HFFc6 (cell line): Measurements from ENCODE around the gene SNED1. TPM values are rescaled to one million over a fixed set of nuclear protein-coding genes. Genes with fewer than 3 reads are reported as not detected.

Source experiments
- DNase-seq: peaks from one replicate; pipeline ENCODE4 v3.0.0-alpha.2; 2018
- H3K27ac Mint-ChIP-seq: 2 replicates; pipeline ENCODE4 v1.8.0; 2020; ENCODE audit warnings: mild to moderate bottlenecking, mixed read lengths
- H3K27me3 Mint-ChIP-seq: 2 replicates; pipeline ENCODE4 v1.8.0; 2021; ENCODE audit warnings: mild to moderate bottlenecking, moderate library complexity, mixed read lengths; ENCODE audit not compliant: insufficient read depth
- H3K36me3 Mint-ChIP-seq: 2 replicates; pipeline ENCODE4 v1.8.0; 2021; ENCODE audit warnings: low read depth, mixed read lengths
- H3K4me1 Mint-ChIP-seq: 2 replicates; pipeline ENCODE4 v1.8.0; 2020; ENCODE audit warnings: low read depth, mixed read lengths
- H3K4me3 Mint-ChIP-seq: 2 replicates; pipeline ENCODE4 v1.8.0; 2020; ENCODE audit warnings: mild to moderate bottlenecking, moderate library complexity, mixed read lengths
- H3K9me3 Mint-ChIP-seq: 2 replicates; pipeline ENCODE4 v1.8.0; 2020; ENCODE audit warnings: mild to moderate bottlenecking, mixed read lengths
- total RNA-seq, 6 experiments: library from RNA; stranded (reverse); fragmentation: NEBNext Ultra II Directional; extraction: Animal tissue kit (Norgen Biotek cat#: 25700); gene quantifications; 2 replicates in 1 of 6; 3 replicates in 5 of 6; pipeline ENCODE4 v1.2.3, GENCODE V29; 2021
- TF ChIP-seq, protein P1 (sequence below): fragments of 200-600 bp; sonication (generic); IDR thresholded peaks from 2 replicates; pipeline ENCODE4 v1.5.0; 2021; ENCODE audit warnings: antibody characterized with exemption, mild to moderate bottlenecking

The SNED1 gene
- total RNA-seq, 6 experiments from 2014 or later = 1.2 to 2.1 (median 1.6) TPM

DNA sequence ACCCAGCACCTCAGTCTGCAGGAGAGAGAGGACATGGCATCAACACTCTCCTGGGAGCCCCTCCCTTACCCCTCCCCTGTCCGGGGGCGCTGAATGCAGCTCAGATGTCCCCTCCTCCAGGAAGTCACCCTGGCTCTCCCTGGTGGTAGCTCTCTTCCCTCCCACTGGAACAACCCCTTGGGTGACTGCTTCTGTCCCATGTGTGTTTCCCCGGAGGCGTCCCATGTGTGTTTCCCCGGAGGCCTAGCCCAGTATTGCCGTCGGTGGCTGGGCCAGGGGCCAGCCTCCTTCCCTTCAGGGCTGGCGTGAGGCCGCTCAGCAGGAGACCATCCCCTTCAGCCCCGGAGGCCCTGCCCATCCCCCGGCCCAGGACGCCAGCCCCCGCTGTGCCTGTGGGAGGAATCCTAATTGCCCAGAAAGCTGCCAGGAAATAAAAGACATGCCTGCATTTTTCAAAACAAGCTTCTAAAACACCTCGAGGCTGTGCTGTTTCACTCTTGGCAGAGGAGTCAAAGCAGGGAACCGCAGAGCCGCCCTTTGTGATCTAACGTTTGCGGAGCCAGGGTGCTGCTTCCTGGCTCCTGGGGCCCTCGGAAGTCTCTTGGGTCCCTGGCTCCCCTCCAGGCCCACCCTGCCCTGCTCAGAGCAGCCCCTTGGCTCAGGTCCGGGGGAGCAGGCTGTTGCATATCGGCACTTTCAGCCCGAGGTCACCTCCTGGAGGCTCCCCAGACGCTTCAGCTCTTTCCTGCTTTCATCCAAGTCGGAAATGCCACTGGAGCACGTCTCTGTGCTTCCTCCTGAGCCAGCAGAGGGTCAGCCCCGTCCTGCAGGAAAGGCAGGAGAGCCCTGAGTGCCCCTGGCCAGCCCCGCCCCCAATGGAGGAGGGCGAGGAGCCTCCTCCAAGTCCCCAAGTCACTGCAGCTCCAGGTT, 11.4 kb downstream of the SNED1 start:
- TF ChIP-seq, protein P1, sequence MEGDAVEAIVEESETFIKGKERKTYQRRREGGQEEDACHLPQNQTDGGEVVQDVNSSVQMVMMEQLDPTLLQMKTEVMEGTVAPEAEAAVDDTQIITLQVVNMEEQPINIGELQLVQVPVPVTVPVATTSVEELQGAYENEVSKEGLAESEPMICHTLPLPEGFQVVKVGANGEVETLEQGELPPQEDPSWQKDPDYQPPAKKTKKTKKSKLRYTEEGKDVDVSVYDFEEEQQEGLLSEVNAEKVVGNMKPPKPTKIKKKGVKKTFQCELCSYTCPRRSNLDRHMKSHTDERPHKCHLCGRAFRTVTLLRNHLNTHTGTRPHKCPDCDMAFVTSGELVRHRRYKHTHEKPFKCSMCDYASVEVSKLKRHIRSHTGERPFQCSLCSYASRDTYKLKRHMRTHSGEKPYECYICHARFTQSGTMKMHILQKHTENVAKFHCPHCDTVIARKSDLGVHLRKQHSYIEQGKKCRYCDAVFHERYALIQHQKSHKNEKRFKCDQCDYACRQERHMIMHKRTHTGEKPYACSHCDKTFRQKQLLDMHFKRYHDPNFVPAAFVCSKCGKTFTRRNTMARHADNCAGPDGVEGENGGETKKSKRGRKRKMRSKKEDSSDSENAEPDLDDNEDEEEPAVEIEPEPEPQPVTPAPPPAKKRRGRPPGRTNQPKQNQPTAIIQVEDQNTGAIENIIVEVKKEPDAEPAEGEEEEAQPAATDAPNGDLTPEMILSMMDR = no peak
- peaks cover 8% of the 10 kb centered on the region for H3K27me3 Mint-ChIP-seq

DNA sequence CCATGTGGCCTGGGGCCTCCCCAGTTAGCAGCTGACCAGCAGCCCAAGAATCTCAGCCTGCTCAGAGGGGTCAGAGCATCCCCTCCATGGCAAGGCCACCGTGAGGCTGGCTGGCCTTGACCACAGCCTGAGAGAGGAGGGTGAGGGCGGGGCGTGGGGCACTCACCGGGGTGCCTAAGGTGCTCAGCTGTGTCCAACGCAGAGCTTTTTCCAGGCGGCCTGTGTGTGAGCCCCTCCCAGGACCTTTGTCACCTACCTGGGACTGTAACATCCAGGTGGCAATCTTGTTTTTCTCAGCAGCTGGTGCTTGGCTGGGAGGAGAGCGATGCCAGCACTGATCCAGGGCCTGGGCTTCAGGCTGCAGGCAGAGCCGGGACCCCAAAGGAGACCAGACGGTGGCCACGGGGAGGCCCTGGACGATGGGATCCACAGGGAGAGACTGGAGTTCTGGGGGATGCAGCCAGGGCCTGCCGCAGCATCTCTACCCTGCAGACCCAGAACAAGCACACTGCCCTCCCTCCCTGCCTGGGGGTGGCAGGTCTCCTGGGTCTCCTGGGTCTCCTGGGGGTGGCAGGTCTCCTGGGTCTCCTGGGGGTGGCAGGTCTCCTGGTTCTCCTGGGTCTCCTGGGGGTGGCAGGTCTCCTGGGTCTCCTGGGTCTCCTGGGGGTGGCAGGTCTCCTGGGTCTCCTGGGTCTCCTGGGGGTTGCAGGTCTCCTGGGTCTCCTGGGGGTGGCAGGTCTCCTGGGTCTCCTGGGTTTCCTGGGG, 12.3 kb downstream of the SNED1 start:
- peak overlapping the region; percentile 85 for H3K27ac Mint-ChIP-seq
- peaks cover 6% of the 10 kb centered on the region for H3K9me3 Mint-ChIP-seq
- peak overlapping the region; percentile 79 for H3K4me3 Mint-ChIP-seq
- TF ChIP-seq, protein P1 = no peak
- peaks cover 6% of the 10 kb centered on the region for H3K36me3 Mint-ChIP-seq
- DNase-seq = no peak
- H3K4me1 Mint-ChIP-seq = peaks cover 18% of the 10 kb centered on the region
- H3K27me3 Mint-ChIP-seq = peaks cover 10% of the 10 kb centered on the region

More for the DNA sequence above, 11.4 kb downstream of the SNED1 start:
- peaks cover 11% of the 10 kb centered on the region for H3K36me3 Mint-ChIP-seq
- peak; percentile 54 for DNase-seq
- H3K27ac Mint-ChIP-seq = peak overlapping the region; percentile 85
- H3K4me3 Mint-ChIP-seq = peak overlapping the region; percentile 79
- H3K4me1 Mint-ChIP-seq = peaks cover 18% of the 10 kb centered on the region
- peaks cover 14% of the 10 kb centered on the region for H3K9me3 Mint-ChIP-seq

DNA sequence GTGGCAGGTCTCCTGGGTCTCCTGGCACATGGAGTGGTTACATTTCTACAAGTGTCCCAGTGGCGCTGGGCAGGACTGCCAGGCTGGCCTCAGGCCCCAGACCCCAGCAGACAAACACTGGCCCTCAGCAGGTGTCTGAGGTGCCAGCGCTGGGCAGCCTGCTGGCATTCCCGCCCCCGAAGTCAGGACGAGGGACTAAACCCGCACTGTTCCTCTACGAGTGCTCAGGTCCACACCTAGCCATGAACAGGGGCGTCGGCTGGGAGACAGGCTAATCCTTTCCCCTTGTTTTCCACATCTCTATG, 12.8 kb downstream of the SNED1 start:
- H3K9me3 Mint-ChIP-seq = peaks cover under 1% of the 10 kb centered on the region; the same call in 1 of the 2 replicates
- peaks cover 18% of the 10 kb centered on the region for H3K4me1 Mint-ChIP-seq
- TF ChIP-seq, protein P1 = no peak
- H3K4me3 Mint-ChIP-seq = no peak overlapping the region
- peaks cover 7% of the 10 kb centered on the region for H3K27me3 Mint-ChIP-seq
- H3K36me3 Mint-ChIP-seq = peaks cover under 1% of the 10 kb centered on the region; the same call in 1 of the 2 replicates
- no peak overlapping the region for H3K27ac Mint-ChIP-seq
- no peak for DNase-seq

DNA sequence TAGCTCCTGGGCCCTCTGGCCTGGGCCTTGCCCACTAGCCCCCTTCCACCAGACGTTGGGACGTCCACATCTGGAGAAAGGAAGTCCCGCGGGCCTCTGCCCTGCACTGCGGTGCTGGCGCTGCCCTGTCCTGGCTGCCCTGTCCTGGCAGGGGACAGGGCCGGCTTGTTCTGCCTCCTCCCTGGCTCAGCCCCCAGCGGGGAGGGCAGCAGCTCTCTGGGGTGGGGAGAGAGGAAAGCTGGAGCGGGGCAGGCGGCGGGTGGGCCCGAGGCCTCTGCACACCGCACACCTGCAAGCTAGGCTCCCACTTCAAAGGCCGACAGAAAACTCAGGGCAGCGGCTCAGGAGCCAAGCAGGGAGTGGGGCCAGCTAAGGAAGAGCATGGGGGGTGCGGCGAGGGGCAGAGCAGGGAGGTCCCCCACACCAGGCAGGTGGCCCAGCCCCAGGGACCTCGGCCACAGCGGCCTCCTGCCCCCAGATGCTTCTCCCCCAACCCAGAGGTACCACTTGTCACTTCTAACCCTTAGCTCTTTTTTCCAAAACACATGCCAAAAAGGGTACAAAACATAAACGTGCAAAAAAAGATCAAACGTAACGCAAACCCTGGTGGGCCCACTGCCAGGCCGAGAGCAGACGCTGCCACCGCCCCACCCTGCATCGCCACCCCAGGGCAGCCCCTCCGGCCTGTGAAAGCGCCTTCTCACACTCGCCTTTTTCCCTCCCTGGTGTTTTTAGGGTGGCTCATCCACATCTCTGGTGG, 13.5 kb downstream of the SNED1 start:
- DNase-seq = no peak
- TF ChIP-seq, protein P1 = no peak
- H3K4me1 Mint-ChIP-seq = peaks cover 18% of the 10 kb centered on the region
- H3K36me3 Mint-ChIP-seq = no peaks in the 10 kb centered on the region
- H3K4me3 Mint-ChIP-seq = no peak overlapping the region
- H3K9me3 Mint-ChIP-seq = no peaks in the 10 kb centered on the region
- peaks cover 6% of the 10 kb centered on the region for H3K27me3 Mint-ChIP-seq
- no peak overlapping the region for H3K27ac Mint-ChIP-seq

DNA sequence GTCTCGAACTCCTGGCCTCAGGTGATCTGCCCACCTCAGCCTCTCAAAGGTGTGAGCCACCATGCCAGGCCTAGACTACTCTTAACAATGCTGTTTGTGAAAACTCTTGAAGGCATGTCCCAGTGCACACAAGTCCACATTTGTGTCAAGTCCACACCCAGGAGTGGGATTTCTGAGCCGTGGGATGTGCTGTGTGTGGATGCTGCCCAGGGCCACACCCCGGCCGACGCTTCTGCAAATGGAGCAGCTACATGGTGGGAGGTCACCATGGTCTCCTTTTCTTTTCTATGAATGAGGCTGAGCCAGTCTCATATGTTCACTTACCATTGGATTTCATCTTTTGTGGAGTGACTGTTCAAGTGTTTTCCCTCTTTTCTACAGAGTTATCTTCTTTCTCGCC, 15.8 kb downstream of the SNED1 start:
- no peak for DNase-seq
- H3K27me3 Mint-ChIP-seq = peaks cover 2% of the 10 kb centered on the region
- no peaks in the 10 kb centered on the region for H3K36me3 Mint-ChIP-seq
- no peak overlapping the region for H3K27ac Mint-ChIP-seq
- H3K4me3 Mint-ChIP-seq = no peak overlapping the region
- H3K9me3 Mint-ChIP-seq = no peaks in the 10 kb centered on the region
- TF ChIP-seq, protein P1 = no peak
- H3K4me1 Mint-ChIP-seq = peaks cover 13% of the 10 kb centered on the region
